Measurements from ENCODE around the gene FADS1. TPM values are rescaled to one million over a fixed set of nuclear protein-coding genes. Genes with fewer than 3 reads are reported as not detected.

Gene FADS1
- total RNA-seq, 2 experiments from 2014 or later = 63.6 to 68.2 TPM

DNA sequence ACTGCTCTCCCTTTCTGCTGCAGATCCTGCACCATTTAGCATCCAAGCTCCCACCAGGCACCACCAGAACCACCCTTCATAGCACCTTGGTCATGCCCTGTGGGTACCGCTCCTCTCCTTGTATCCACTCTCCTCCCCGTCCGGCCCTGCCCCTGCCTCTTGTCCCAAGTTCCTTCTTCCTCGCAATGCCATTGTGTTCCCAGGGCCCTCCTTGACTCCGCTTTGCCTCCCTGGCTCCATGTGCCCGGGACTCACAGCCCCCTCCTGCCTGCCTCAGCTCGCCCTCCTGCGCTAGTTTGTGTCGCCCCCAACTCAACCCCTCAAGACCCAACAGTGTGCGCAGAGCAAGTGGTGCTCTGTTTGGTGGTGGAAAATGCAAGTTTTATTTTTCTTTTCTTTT, 22.1 kb upstream of the FADS1 start:
- Mint-ChIP-seq H3K4me3 (no peak overlapping the region), H3K36me3 (ENCODE audit: low read depth) (peaks cover 72% of the 10 kb centered on the region), H3K9me3 (no peaks in the 10 kb centered on the region), H3K27me3 (no peaks in the 10 kb centered on the region), H3K27ac (no peak overlapping the region), H3K4me1 (peaks cover 25% of the 10 kb centered on the region)
- CTCF ChIA-PET = no interaction called here
- POLR2A ChIA-PET = no interaction called here
- no peak for DNase-seq

DNA sequence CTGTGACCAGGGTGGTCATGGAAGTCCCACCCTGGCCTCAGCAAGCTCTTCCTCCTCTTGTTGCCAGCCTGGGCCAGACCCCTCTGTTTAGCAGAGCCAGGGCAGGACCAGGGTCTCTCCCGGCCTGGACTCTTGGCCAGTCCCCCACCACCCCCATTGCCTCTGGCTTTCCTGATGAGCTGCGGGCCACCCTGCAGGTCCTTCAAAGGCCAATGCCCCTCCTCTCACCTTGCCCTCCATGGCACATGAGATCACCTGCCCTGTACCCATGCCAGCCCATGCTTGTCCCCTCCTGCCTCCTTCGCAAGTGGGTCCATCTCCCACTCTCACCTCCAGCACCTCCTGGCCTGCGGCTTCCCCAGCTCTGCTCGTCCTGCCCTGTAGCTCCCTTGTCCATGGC, 21.7 kb upstream of the FADS1 start:
- H3K27me3 Mint-ChIP-seq = no peaks in the 10 kb centered on the region
- POLR2A ChIA-PET = no interaction called here
- H3K36me3 Mint-ChIP-seq (ENCODE audit: low read depth) = peaks cover 76% of the 10 kb centered on the region
- H3K27ac Mint-ChIP-seq = no peak overlapping the region
- no peak overlapping the region for H3K4me3 Mint-ChIP-seq
- no peak for DNase-seq
- CTCF ChIA-PET = no interaction called here
- H3K4me1 Mint-ChIP-seq = peaks cover 29% of the 10 kb centered on the region
- H3K9me3 Mint-ChIP-seq = no peaks in the 10 kb centered on the region

DNA sequence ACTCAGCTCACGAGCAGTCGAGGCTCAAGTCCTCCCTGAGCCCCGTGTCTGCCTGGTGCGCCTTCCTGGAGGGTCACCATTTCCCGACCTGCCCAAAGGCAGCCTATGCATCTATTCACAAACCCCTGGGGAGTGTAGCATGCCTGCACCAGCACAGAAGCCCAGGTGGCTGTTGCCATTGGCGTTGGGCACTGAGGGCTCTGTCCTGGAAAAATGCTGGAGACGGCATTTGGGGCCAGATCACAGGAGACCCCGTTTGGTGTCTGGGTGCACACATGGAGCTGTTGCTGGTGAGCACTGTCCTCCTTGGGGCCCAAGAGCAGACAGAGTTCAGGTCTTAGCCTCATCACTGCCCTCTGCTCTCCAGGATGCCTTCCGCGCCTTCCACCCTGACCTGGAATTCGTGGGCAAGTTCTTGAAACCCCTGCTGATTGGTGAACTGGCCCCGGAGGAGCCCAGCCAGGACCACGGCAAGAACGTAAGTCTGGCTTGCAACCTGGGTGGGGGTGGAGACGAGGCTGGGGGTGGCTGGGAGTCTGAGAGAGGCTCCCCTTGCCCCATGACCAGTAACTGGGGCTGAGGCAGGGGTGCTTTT, 20.7 kb upstream of the FADS1 start:
- H3K4me3 Mint-ChIP-seq = no peak overlapping the region
- H3K27me3 Mint-ChIP-seq = no peaks in the 10 kb centered on the region
- no peaks in the 10 kb centered on the region for H3K9me3 Mint-ChIP-seq
- DNase-seq = no peak
- peaks cover 39% of the 10 kb centered on the region for H3K4me1 Mint-ChIP-seq
- H3K36me3 Mint-ChIP-seq (ENCODE audit: low read depth) = peaks cover 71% of the 10 kb centered on the region
- H3K27ac Mint-ChIP-seq = no peak overlapping the region
- CTCF ChIA-PET = interaction anchor here (1.1 kb wide), 1 partner anchor 21 kb away, joined by 3 read pairs; the partner anchor contains the start of gene FADS1
- POLR2A ChIA-PET = no interaction called here

DNA sequence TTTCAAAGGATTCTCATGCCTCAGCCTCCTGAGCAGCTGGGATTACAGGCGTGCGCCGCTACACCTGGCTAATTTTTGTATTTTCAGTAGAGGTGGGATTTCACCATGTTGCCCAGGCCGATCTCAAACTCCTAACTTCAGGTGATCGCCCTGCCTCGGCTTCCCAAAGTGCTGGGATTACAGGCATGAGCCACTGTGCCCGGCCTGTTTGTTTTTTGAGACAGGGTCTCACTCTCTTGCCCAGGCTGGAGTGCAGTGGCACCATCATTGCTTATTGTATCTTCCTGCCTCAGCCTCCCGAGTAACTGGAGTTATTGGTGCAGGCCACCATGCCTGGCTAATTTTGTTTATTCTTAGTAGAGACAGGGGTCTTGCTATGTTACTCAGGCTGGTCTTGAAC, 19.4 kb upstream of the FADS1 start:
- CTCF ChIA-PET = interaction anchor here (1.1 kb wide), 1 partner anchor 19 kb away, joined by 3 read pairs; the partner anchor contains the start of gene FADS1
- H3K27ac Mint-ChIP-seq = peak overlapping the region; percentile 80

DNA sequence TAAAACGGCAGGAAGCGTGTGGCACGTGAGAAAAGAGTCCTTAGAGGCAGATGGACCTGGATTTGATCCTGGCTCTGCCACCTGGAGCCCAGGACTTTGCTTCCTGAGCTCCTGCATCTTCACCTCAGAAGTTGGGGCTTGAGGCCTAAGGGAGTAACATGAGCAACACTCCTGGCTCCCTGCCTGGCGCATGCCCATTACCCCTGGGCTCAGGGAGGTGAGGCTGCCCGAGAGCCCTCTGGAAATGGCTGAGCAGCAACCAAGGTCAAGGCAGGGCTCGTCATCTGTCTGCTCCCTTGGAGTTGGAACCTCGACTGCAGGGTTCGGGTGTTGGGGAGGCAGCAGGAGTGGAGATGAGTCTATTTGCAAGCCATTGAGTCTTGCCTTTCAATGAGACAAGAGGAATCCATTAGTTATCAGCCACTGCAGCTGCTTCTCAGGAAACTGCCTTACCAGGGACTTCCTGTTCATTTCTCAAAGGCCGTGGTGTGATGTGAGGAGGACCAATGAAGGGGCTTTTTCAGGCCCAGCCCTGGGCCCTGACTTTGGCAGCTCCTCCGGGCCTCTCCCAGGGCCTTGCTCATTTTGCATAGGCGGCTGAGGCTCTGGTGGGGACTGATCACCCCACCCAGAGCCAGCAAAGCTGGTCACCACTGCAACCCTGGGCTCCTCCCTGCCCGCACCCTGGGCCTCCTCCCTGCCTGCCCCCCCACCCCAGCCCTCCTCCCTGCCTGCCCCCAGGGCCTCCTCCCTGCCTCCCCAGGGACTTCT, 17.7 kb upstream of the FADS1 start:
- no peaks in the 10 kb centered on the region for H3K9me3 Mint-ChIP-seq
- ChIA-PET CTCF (interaction anchor here (0.7 to 1.9 kb wide), 6 partner anchors 16 to 248 kb away, joined by 3 to 6 read pairs (median 4); partner anchors contain the start of gene FADS1), POLR2A (interaction anchor here (0.6 to 2.4 kb wide), 9 partner anchors 11 to 191 kb away, joined by 3 to 35 read pairs (median 4); partner anchors contain the start of genes FADS1, FEN1, FTH1 and TMEM258)
- DNase-seq = peak; percentile 86
- peaks cover 67% of the 10 kb centered on the region for H3K4me1 Mint-ChIP-seq
- H3K27ac Mint-ChIP-seq = peak overlapping the region; percentile 99
- peaks cover 67% of the 10 kb centered on the region for H3K36me3 Mint-ChIP-seq (ENCODE audit: low read depth)
- H3K27me3 Mint-ChIP-seq = peaks cover 1% of the 10 kb centered on the region
- peak overlapping the region; percentile 58 for H3K4me3 Mint-ChIP-seq

More for the DNA sequence above, 19.4 kb upstream of the FADS1 start:
- no peaks in the 10 kb centered on the region for H3K27me3 Mint-ChIP-seq
- no peak overlapping the region for H3K4me3 Mint-ChIP-seq
- peaks cover 65% of the 10 kb centered on the region for H3K36me3 Mint-ChIP-seq (ENCODE audit: low read depth)
- DNase-seq = no peak
- POLR2A ChIA-PET = interaction anchor here (0.7 to 1.0 kb wide), 3 partner anchors 20 to 29 kb away, joined by 3 read pairs; no protein-coding TSS in a partner anchor
- no peaks in the 10 kb centered on the region for H3K9me3 Mint-ChIP-seq
- peaks cover 51% of the 10 kb centered on the region for H3K4me1 Mint-ChIP-seq

DNA sequence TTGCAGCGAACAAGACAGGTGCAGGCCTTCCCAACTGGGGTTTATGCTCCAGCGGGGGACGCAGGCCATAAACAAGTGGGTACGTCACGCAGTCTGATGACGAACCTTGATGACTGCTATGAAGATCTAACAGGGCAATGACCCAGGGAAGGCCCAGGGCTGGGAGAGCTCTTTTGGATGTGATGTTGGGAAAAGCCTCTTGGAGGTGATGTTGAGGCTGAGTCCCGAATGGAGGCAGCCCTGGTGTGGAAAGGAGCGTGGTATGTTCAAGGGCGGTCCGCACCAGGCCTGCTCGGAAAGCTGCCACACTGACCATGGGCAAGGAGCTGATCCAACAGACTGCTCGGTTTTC, 17.1 kb upstream of the FADS1 start:
- Mint-ChIP-seq H3K9me3 (no peaks in the 10 kb centered on the region), H3K4me1 (peaks cover 70% of the 10 kb centered on the region), H3K27me3 (peaks cover 1% of the 10 kb centered on the region), H3K27ac (peak overlapping the region; percentile 99), H3K36me3 (ENCODE audit: low read depth) (peaks cover 67% of the 10 kb centered on the region), H3K4me3 (peak overlapping the region; percentile 58)
- ChIA-PET POLR2A (interaction anchor here (0.6 to 2.4 kb wide), 8 partner anchors 11 to 191 kb away, joined by 3 to 35 read pairs (median 5); partner anchors contain the start of genes FADS1, FEN1, FTH1 and TMEM258), CTCF (interaction anchor here (0.7 to 1.9 kb wide), 5 partner anchors 16 to 248 kb away, joined by 3 to 6 read pairs (median 4); partner anchors contain the start of gene FADS1)
- DNase-seq = no peak

DNA sequence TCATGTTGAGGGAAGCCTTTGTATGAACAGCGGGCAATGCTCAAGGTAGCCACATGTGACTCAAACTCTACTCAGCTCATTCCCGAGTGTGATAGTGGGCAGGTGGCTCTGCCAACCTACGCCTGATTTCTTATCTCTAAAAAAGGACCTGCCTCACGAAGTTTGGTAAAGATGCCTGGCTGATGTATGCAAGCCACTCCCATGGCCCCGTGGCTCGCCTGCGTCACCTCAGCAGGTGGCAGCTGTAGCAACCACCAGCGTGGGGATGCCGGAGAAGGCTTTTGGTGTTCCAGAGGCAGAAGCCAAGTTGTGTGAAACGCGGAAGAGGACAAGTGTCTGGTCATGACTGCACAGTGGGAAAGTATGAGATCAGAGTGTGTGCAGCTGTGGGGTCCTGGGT, 16.7 kb upstream of the FADS1 start:
- Mint-ChIP-seq H3K27ac (peak overlapping the region; percentile 99), H3K4me3 (no peak overlapping the region), H3K27me3 (peaks cover 1% of the 10 kb centered on the region), H3K9me3 (no peaks in the 10 kb centered on the region), H3K4me1 (peaks cover 70% of the 10 kb centered on the region), H3K36me3 (ENCODE audit: low read depth) (peaks cover 65% of the 10 kb centered on the region)
- POLR2A ChIA-PET = interaction anchor here (1.2 to 2.4 kb wide), 5 partner anchors 10 to 135 kb away, joined by 3 to 35 read pairs (median 7); partner anchors contain the start of genes FADS1, FEN1, FTH1 and TMEM258
- no peak for DNase-seq
- CTCF ChIA-PET = interaction anchor here (1.7 to 1.9 kb wide), 2 partner anchors 37 to 249 kb away, joined by 4 to 6 read pairs; no protein-coding TSS in a partner anchor

DNA sequence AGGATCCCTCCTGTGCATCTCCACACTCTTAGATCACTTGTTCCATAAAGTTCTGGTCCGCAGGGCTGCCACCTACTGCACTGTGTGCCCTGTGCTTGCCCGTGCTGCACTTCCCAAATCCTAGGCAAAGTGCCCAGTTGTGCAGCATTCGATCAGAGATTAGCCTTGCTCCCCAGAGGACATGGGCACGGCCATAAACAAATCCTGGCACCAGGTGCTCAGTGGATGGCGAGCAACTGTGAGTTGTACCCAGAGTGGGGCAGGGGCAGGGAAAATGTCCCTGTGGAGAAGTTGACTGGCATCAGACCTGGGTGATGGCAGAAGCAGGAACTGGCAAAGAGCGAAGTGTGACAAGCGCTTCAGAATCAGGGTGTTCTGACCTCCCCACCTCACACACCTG, 16.0 kb upstream of the FADS1 start:
- POLR2A ChIA-PET = interaction anchor here (2.4 kb wide), 1 partner anchor 40 kb away, joined by 12 read pairs; the partner anchor contains the start of genes FEN1 and TMEM258
- Mint-ChIP-seq H3K36me3 (ENCODE audit: low read depth) (peaks cover 64% of the 10 kb centered on the region), H3K4me3 (no peak overlapping the region), H3K27ac (peak overlapping the region; percentile 99), H3K9me3 (no peaks in the 10 kb centered on the region), H3K27me3 (peaks cover 3% of the 10 kb centered on the region), H3K4me1 (peaks cover 70% of the 10 kb centered on the region)
- DNase-seq = no peak
- CTCF ChIA-PET = no interaction called here

DNA sequence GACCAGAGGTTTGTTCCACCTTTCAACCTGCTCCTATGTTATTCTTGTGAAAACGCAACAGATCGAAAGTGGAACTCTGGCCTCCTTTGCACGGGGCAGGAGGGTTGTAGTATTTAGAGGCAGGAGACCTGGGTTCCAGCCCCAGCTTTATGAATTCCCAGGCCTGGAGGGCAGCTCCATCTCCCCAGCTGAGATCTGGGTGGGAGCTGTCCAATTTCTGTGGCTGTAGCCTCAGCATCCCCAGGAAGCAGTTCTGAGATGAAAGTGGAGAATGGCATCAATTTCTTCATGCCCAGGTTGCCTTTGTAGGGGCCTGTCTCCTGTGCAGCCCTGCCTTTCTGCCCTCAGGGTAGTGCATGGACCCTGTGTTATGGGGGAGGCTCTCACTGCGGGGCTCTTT, 15.4 kb upstream of the FADS1 start:
- no peak overlapping the region for H3K4me3 Mint-ChIP-seq
- POLR2A ChIA-PET = interaction anchor here (0.7 kb wide), 1 partner anchor 39 kb away, joined by 3 read pairs; the partner anchor contains the start of gene FEN1
- CTCF ChIA-PET = no interaction called here
- H3K9me3 Mint-ChIP-seq = no peaks in the 10 kb centered on the region
- no peak for DNase-seq
- H3K4me1 Mint-ChIP-seq = peaks cover 71% of the 10 kb centered on the region
- peak overlapping the region; percentile 99 for H3K27ac Mint-ChIP-seq
- H3K27me3 Mint-ChIP-seq = peaks cover 5% of the 10 kb centered on the region
- H3K36me3 Mint-ChIP-seq (ENCODE audit: low read depth) = peaks cover 64% of the 10 kb centered on the region

DNA sequence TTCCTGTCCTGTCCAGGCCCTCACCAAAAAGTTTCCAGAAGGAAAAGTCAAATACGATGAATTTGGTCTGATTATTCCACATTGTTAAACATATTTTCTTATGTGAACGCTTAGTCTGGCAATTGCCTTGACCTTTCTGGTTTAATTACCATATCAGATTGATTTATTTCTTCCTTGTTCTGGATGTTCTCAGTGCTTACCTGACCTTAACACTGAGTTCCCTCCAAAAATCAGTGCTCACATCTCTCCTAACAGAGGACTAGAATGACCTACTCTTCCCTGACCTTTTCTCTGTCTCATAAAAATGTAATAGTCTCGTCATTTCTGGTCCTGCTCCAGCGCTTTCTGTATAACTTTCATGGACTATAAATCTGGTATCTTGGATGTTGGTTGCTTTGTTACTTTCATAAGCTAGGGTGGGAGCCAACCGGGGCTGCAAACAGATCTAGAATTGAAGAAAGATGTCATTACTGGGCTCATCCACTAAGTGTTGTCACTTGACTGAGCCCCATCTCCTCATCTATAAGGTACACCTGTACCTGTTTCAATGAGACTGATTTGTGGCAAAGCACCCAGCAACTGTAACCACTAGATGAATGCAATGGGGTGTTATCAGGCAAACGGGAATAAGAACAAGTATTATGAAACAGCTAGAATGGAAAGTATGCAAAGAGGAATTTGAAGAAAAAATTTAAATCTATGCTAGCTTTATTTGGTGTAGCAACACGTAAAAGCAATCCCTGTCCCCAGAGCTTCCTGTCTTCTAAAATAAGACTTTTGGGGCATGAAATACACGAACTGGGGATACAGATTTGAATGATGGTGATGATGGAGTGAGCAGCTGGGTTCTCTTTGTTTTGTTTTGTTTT, 13.7 kb upstream of the FADS1 start:
- Mint-ChIP-seq H3K27ac (peak overlapping the region; percentile 66), H3K36me3 (ENCODE audit: low read depth) (peaks cover 61% of the 10 kb centered on the region), H3K27me3 (peaks cover 14% of the 10 kb centered on the region), H3K4me3 (peak overlapping the region; percentile 95), H3K4me1 (peaks cover 71% of the 10 kb centered on the region), H3K9me3 (no peaks in the 10 kb centered on the region)
- no peak for DNase-seq
- ChIA-PET POLR2A (interaction anchor here (0.7 to 4.3 kb wide), 5 partner anchors 13 to 65 kb away, joined by 3 to 81 read pairs (median 9); partner anchors contain the start of genes FADS1, FEN1 and TMEM258), CTCF (interaction anchor here (1.3 to 2.1 kb wide), 2 partner anchors 12 to 16 kb away, joined by 4 to 15 read pairs; no protein-coding TSS in a partner anchor)

DNA sequence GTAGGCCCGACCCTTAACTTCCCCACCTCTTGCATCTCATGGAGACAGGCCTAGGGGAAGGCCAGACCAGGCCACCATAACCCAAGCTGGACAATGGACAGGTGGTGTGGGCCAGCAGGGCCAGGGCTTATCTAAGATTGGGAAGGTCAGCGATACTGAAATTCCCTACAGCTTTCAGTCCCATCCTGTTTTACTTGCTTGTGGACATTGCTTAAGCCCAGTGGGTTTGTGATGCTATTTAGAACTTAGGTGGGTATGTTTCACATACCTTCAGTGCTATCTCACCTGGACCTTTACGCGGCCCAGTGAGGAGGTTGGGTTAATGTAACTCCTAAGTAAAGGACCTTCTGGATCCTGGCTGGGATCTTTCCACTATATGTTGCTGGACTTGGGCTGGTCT, 13.0 kb upstream of the FADS1 start:
- Mint-ChIP-seq H3K4me1 (peaks cover 66% of the 10 kb centered on the region), H3K27me3 (peaks cover 16% of the 10 kb centered on the region), H3K9me3 (no peaks in the 10 kb centered on the region), H3K4me3 (peak overlapping the region; percentile 95), H3K36me3 (ENCODE audit: low read depth) (peaks cover 57% of the 10 kb centered on the region), H3K27ac (peak overlapping the region; percentile 91)
- no peak for DNase-seq
- CTCF ChIA-PET = interaction anchor here (0.8 to 5.0 kb wide), 4 partner anchors 11 to 32 kb away, joined by 3 to 22 read pairs (median 10); partner anchors contain the start of gene FADS1
- POLR2A ChIA-PET = interaction anchor here (3.3 to 4.3 kb wide), 3 partner anchors 13 to 37 kb away, joined by 14 to 81 read pairs (median 44); partner anchors contain the start of genes FADS1, FEN1 and TMEM258

All from activated CD4-positive, alpha-beta memory T cell treated with anti-CD3 and anti-CD28 coated beads, Interleukin-2, amount 10 ng/mL, durations not matched to agents 7 days and 5 days (primary cell).